ENCODE results near the gene GRID2.

DNA sequence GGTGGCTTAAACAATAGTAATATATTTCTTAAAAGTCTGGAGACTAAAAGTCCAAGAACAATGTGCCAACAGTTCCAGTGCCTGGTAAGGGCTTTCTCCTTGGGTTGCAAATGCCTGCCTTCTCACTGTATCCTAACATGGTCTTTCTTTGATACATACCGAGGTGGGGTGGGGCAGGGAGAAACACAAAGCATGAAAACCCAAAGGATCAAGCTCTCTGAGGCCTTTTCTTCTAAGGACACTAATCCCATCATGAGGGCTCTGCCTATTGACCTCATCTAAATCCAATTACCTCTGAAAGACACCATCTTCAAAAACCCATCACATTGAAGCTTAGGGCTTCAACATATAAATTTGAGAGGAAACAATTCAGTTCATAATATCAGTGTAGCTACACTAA lies 311.3 kb downstream of the GRID2 start:
- no peak for TF ChIP-seq POLR2AphosphoS5 (IDR thresholded peaks at IDR 0.05)
- TF ChIP-seq, protein P1, sequence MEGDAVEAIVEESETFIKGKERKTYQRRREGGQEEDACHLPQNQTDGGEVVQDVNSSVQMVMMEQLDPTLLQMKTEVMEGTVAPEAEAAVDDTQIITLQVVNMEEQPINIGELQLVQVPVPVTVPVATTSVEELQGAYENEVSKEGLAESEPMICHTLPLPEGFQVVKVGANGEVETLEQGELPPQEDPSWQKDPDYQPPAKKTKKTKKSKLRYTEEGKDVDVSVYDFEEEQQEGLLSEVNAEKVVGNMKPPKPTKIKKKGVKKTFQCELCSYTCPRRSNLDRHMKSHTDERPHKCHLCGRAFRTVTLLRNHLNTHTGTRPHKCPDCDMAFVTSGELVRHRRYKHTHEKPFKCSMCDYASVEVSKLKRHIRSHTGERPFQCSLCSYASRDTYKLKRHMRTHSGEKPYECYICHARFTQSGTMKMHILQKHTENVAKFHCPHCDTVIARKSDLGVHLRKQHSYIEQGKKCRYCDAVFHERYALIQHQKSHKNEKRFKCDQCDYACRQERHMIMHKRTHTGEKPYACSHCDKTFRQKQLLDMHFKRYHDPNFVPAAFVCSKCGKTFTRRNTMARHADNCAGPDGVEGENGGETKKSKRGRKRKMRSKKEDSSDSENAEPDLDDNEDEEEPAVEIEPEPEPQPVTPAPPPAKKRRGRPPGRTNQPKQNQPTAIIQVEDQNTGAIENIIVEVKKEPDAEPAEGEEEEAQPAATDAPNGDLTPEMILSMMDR (IDR thresholded peaks at IDR 0.05) = no peak

All from transverse colon (tissue), 4 donors.